DOHH2 (cell line): Measurements from ENCODE around the gene PTPRCAP.

Experiments
- CTCF ChIP-seq: fragments of 200-600 bp; sonication (generic); IDR thresholded peaks from one replicate; pipeline ENCODE4 v1.5.1; 2014; ENCODE audit warnings: antibody characterized with exemption, mild to moderate bottlenecking, low read depth, low read length; ENCODE audit not compliant: poor library complexity, severe bottlenecking
- EZH2phosphoT487 ChIP-seq: fragments of 200-600 bp; sonication (generic); IDR thresholded peaks from 2 replicates; pipeline ENCODE4 v1.6.1; 2017; ENCODE audit warnings: borderline replicate concordance, mild to moderate bottlenecking, antibody characterized with exemption, low read length, moderate library complexity, mixed read lengths

GRCh38 chr11:67406969-67407687, 30.4 kb downstream of the PTPRCAP start:
- TF ChIP-seq CTCF = peak; percentile 51
- no peak for TF ChIP-seq EZH2phosphoT487
